Activated gamma-delta T cell treated with Interleukin-2 at 50 U/mL for 16 hours (primary cell): ENCODE data around the gene ATP5PO.
"Not testable (repeated sequence)": the region's sequence is repeated elsewhere in the genome, so short reads cannot be mapped to it uniquely, and the experiment has no call there.

ENCODE experiments used
- DNase-seq: peaks from one replicate; pipeline ENCODE4 v3.0.0-alpha.2; 2020

Gene ATP5PO

DNA sequence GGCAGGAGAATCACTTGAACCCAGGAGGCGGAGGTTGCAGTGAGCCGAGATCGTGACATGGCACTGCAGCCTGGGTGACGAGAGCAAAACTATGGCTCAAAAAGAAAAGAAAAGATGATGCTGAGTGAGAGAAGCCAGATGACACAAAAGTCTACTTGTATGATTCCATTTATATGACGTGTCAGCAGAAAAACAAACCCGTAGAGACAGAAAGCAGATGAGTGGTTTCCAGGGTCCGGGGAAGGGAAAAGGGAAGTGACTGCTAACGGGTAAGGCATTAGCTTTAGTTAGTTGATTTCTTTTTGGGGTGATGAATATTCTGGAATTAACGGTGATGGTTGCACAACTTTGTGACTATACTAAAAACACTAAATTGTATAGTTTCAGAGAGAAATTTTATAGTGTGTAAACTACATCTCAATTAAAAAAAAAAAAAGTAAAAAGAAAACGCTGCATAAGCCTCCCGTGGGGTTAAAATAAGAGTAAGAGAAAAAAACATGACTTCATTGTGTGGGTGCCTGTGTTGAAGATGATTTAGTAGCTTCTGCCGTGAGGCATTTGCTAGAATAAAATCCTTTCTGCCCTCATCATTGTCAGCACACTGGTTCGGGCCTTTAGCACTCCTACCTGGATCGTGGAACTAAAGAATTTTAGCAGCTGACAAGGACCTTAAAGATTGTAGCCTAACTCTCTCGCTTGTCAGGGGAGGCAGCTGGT lies 24.7 kb upstream of the ATP5PO start:
- no peak for DNase-seq

DNA sequence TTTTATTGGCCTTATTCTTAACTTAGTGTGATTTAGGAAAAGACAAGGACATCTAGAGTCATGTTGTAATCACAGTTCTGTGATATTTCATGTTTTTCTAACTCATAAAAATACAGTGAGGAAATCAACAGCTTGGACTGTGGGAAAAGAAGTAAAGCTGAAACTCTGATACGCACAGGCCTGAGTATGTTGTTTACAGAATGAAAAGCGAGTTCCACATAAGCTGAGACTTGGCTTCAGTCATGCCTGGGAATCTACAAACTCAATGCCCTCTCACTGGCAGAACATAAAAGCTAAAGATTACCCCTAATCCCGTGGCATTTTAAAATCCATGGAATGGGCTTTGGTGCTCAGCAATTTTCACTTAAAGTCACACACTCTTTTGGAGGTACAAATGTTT lies 23.6 kb upstream of the ATP5PO start:
- no peak for DNase-seq

DNA sequence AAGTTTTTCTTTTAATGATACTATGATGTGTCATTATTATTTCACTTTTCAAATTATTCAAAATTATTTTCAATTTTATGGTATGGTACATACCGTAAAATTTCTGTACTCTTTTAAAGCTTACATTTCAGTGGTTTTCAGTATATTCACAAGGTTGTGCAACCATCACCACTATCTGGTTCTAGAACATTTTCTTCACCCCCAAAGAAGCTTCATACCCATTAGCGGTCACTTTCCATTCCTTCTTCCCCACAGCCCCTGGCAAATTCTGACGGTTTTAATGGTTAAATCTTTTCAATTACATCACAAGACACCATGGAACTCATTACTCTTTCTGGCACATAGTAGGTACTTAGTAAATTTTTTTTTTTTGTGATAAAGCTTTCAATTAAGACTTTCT lies 22.8 kb upstream of the ATP5PO start:
- no peak for DNase-seq

DNA sequence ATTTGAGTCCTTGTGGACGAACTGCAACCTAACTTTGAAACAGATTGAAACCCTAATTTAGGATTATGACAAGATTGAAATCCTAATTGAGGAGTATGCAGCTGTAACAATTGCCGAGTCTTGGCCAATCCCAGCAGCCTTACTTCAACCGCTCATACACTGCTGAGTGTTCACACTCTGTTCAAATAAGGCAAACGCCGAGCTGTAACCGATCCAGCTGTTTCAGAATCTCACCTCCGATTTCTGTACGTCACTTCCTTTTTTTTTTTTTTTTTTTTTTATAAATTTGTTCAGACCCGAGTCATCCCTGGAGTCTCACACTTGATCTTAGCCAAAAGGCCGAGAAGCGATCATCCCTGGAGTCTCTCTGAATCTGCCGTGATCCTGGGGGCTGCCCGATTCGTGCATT lies 22.3 kb upstream of the ATP5PO start:
- peak; percentile 27 for DNase-seq

DNA sequence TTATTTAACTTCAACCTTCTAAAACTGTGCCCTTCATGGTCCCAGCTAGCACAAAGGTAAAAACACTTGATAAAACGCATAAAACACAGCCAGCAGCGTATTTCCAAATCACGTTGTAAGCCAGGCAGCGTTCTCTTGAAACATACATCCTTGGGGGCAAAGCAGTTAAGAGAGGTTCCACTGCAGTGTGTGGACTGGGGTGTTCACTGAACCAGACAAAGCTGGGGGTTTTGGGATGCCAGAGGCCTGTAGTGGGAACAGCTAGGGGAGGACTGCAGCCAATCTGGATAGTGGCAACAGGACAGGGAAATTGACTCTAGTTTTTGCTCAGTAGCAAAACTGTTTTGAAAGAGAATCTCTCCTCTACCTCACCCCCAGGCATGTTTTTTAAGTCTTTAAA lies 21.5 kb upstream of the ATP5PO start:
- DNase-seq = no peak

DNA sequence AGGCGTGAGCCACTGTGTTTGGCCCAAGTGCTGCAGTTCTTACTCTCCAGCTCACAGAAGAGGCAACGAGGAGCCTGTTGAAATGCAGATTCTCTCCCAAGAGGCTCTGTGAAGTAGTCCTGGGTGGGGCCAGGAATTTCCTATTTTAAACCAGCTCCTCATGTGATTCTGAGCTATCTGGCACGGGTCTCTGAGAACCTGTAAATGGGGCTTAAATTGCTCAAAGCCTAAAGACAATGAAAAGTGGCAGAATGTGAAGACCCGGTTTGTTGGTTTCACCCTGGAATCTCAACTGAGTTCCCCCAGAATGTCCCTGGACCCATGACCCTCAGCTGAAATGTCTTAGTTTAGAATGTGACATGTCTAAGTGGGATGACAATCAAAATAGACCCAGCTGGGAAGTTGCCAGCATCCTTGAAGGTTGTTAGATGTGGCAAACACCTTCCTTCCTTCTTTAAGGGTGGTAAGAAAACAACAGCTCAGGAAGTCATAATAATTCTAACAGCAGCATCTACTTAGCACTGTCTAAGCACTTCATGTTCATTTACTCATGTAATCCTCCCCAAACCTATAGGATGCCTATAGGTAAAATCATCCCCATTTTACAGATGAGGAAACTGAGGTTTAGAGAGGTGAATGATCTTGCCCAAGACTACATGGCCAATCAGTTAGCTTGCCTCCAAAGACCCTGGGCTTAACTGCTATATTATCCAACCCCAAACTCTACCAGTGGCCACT lies 20.9 kb upstream of the ATP5PO start:
- DNase-seq = peak; percentile 76

DNA sequence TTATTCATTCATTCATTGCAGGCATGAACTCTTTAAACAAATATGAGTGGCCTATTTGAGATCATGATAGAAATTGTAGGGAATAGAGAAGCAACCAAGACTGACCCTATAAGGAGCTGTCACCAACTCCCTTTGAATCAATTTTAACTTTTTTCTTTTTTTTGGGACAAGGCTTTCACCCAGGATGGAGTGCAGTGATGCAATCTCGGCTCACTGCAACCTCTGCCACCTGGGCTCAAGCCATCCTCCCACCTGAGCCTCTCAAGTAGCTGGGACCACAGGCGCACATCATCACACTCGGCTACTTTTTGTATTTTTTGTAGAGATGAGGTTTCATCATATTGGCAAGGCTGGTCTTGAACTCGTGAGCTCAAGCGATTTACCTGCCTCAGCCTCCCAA lies 17.1 kb upstream of the ATP5PO start:
- DNase-seq = no peak

DNA sequence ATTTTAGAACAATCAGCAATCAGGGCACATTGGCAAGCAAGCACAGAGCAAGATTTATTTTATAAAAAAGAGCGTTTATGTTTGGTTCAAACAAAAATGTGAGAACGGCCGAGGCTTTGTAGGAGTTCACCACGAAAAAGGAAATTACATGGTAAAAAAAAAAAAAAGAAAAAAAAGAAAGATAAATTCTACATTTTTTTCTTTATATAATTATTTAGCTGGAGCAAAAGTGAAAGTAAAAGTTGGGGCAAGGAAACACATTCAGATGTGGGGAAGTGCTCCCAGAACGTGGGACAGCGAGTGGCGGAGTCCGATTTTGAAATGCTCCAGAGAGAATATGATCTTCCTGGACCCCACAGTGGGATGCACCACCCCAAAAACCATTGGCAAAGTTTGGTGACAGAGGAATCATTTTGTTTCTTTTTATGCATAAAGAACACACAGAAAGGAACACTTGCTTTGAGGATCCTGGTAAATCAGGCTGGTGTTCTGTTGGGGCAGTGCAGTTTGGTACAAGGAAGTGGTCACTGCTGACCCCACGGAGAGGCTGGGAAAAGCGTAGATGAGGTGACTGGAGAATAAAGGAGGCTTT lies 16.3 kb upstream of the ATP5PO start:
- no peak for DNase-seq

DNA sequence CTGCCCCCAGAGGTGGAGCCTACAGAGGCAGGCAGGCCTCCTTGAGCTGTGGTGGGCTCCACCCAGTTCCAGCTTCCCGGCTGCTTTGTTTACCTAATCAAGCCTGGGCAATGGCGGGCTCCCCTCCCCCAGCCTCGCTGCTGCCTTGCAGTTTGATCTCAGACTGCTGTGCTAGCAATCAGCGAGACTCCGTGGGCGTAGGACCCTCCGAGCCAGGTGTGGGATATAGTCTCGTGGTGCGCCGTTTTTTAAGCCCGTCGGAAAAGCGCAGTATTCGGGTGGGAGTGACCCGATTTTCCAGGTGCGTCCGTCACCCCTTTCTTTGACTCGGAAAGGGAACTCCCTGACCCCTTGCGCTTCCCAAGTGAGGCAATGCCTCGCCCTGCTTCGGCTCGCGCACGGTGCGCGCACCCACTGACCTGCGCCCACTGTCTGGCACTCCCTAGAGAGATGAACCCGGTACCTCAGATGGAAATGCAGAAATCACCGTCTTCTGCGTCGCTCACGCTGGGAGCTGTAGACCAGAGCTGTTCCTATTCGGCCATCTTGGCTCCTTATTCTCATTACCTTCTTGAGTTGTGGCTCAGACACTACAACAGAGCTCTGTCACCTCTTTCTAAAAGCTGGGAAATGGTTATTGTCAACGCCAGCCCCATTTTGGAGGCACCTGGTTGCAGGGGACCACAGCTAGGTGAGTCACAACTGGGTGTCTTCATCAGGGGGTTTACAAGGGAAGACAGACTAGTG lies 15.6 kb upstream of the ATP5PO start:
- DNase-seq = peak; percentile 73

DNA sequence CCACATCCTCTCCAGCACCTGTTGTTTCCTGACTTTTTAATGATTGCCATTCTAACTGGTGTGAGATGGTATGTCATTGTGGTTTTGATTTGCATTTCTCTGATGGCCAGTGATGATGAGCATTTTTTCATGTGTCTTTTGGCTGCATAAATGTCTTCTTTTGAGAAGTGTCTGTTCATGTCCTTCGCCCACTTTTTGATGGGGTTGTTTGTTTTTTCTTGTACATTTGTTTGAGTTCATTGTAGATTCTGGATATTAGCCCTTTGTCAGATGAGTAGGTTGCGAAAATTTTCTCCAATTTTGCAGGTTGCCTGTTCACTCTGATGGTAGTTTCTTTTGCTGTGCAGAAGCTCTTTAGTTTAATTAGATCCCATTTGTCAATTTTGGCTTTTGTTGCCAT lies 10.6 kb upstream of the ATP5PO start:
- DNase-seq = not testable (repeated sequence)

DNA sequence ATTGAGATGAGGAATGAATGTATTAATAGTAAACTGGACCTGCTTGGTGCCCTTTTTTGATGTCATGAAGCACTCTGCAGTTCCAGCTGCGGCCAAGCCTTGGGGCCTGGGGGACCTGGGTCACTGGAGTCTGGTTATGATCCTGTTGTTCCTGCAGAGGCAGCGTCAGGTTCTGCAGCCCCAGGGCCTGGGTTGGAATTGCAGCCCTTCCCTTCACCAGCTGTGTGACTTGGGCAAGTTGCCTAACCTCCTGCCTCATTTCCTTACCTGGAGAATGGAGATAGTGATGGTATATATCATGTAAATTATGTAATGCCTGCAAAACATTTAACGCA lies 9.1 kb upstream of the ATP5PO start:
- DNase-seq = no peak

DNA sequence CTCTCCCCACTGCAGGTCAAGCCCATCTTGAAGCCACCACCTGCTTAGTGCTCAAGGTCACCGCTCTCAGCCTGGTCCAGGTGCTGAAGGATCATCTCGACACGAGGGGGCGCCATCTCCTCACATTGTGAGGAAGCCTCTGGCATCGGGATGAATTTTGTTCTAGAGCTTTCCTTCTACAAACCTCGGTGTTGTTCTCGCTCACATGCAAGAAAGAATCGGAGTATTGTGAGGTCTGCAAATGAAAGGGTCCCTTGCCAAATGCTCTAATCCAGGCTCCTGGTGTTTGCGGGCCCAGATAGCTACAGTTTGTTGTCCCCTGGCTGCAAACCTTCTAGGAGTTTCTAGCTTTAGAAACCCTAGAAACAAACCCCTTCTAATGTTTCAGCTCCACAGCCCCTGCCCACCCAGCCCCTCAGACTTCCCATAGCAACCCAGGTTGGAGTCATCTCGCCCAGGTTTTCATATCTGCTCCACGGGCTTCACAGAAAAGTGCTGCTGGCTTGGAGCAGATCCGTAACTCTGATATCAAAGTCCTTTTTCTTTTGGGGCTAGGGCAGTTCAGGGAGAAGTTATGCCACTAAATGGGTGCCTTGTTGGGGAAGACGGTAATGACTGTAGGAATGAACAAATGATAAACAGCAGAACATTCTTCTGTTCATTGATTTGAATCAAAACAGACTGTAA lies 8.6 kb upstream of the ATP5PO start:
- peak; percentile 96 for DNase-seq

DNA sequence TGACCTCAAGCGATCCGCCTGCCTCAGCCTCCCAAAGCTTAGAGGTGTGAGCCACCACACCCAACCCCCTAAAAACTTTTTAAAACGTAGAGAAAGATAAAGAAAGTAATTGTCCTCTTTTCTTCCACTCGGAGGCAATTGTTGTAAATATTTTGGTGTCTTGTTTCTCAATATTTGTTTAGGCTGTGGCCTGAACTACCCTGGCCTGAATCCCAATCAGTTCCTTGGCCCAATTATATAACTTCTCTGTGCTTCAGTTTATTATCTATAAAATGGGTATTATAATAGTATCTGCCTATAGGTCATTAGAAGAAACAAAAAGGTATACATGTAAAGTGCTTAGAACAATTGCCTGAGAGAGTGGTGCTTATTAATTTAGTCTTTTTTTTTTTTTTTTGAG lies 1.8 kb upstream of the ATP5PO start:
- DNase-seq = no peak

DNA sequence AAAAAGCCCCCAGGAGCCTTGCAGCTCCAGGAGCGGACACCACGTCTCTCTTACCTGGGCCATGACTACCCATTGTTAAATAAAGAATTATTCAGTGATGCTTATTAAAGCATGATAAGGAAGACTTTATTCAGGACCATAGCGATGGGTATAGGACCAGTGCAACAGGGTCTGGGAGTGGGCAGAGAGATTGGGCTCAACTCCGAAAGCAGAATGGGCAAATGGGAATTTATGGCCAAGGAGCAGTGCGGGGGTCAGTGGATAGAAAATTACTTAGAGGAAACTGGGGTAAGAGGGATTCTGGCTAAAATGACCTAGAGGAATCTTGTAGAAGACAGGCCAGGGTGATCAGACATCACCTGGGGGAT lies 580 bp upstream of the ATP5PO start:
- no peak for DNase-seq

DNA sequence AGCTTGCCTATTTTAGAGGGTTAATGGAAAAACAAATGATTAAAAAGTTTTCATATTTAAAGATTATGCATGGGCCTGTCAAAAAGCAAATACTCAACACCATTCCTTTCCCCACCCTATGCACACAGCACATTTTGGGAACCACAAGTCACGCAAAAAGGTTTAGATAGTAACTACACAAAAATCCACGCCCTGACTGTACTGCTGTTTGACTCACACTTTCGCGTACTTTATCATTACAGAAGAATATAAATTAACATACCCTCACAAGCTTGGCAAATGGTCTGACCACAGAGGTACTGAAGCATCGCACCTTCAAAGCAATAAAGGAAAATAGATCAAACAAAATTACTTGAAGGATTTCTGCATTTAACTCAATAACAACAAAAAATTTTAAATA lies 1.4 kb downstream of the ATP5PO start:
- no peak for DNase-seq

DNA sequence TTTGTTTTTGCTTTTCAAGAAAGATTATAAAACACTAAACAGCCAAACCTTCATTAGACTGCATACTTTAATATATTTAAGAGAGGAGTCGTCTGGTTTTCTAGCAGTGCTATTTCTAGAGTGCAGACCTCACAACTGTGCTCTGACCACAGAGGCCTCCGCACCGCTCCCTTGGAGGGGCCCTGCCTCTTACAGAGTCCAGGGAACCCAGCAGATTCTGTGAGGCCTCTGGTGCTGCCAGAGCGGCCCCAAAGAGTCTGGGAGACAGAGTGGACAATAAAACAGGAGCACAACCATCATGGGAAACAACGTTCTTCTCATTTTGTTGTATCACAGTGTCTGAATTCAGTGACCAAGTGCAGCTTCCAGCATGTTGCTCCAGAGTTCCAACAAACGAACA lies 5.8 kb downstream of the ATP5PO start:
- DNase-seq = no peak

DNA sequence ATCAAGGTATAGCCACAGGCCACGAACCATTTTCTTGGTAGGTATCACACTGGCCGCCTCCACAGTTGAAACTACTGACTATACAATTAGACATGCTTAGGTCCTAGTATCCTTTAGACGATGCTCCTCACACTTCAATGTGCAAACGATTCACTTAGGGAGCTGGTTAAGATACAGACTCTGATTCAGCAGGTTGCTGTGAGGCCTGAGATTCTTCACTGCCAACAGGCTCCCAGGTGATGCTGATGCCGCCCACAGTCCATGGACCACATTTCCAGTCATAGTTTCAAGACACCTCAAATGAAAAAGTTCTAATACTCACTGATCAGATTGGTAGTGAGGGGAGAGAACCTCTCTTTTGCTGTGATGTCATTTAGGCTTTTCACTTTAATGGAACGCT lies 6.8 kb downstream of the ATP5PO start:
- DNase-seq = no peak

DNA sequence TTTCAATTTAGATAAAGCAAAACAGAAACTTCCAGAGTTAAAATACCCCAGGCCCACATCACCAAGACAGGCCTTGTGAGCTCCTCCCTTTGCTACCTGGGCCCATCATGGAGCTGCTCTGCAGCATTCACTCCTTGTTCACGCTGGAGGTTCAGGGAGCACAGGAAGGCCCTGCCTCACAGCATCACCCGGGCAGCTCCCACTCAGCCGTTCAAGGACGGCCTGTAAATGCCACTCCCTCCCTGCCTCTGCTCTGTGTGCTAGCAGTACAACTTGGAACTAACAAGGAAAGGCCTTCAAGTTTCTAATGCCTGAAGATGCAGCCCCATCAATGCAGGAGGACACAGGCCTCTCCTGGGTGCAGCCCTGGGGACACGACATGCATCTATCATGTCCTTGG lies 11.6 kb downstream of the ATP5PO start:
- DNase-seq = no peak

DNA sequence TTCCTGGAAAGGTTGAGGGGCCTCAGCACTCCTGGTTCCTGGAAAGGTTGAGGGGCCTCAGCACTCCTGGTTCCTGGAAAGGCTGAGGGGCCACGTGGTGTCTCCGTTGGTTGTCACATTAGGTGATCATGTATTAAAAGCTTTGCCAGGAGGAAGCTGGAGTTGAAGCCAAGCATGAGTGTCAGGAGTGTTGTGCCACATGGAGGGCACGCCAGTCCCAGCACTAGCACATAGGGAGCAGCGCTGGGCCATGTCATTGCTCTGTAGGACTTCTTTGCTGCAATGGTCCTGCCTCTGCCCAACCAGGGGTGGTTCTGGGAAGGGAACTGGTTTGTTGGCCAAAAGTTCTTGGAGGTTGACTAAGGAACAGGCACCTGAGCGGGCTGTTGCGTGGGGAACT lies 13.3 kb downstream of the ATP5PO start:
- no peak for DNase-seq

DNA sequence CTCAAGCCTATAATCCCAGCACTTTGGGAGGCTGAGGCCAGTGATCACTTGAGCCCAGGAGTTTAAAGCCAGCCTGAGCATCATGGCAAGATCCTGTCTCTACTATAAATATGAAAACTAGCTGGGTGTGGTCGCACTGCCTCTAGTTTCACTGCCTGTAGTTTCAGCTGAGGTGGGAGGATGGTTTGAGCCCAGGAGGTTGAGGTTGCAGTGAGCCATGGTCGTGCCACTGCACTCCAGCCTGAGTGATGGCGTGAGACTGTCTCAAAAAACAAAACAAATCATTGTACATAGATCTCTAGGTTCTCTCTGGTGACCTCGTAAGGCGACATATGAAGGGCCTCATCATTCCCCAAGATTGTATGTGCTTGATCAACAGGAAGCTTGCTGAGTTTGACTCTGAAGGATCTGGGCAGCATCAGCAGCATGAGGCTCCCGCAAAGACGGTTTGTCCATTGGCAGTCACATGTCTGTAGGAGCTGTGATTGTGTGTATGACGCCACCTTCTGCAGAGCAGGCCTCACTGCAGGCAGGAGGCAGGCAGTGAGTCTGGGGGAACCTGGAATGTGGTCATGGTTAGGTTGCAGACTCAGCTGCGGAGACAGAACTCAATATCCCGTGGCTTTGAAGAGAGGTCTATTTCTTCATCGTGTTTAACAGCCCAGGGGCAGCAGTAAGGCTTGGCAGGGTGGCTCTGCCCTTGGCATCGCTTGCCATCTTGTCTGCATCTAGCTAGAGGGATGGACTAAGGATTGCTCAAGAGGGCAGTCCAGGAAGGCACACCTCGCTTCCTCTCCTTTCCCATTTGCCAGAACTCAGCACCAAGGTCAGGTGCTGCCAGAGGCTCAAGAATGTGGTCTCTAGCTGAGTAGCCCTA lies 14.0 kb downstream of the ATP5PO start:
- DNase-seq = no peak

DNA sequence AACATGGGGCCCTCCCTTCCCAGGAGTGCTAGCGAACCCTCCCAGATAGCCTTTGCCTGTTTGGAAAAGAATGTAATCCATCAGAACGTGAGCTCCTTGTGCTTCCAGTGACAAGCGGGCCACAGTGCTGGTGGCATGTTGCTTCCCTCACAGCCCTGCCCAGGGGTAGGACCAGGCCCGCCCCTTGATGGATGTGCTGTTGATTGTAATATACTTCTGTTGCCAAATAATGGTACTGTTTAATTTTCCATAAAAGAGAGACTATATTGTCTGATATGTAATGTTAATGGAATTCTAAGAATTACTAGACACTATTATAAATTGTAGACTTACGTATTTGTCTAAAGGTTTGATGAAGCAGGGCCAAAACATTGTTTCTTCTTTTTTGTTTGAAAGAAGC lies 16.4 kb downstream of the ATP5PO start:
- DNase-seq = no peak

DNA sequence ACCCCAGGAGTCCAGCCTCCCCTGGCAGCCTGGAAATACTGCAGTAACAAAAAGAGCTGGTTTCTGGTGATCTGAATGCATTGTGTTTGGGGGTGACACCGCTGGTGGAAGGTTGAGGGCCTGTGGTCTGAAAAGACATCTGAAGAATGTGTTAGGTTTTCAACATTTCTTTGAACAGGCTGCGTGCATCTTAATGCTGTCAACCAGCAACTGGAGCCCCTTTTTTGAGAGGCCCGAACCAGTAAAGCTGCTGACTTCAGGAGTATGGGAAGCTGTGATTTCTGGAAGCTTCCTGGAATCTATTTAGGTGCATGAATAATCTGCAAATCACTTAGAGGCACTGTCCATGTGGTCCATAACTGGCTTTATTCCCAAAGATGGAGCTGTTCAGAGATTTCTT lies 17.0 kb downstream of the ATP5PO start:
- no peak for DNase-seq
